ENCODE measurements around the gene PDS5A.
"Not testable (repeated sequence)": the region's sequence is repeated elsewhere in the genome, so short reads cannot be mapped to it uniquely, and the experiment has no call there.

PDS5A gene

GRCh38 chr4:39823191-39823590 is 154.5 kb downstream of the PDS5A start:
- no peak for TF ChIP-seq CTCF (IDR thresholded peaks at IDR 0.05; ENCODE audit: low read depth, low read length, missing control alignments)
- in situ Hi-C loops (cut with HindIII; ENCODE audit: low sequenced_read_pairs): no loop called here
- H3K4me3 ChIP-seq (ENCODE audit: low read depth, low read length): no peak overlapping the region
- no peak for DNase-seq (ENCODE audit: low read depth)

GRCh38 chr4:39822662-39823061 is 155.0 kb downstream of the PDS5A start:
- TF ChIP-seq CTCF (IDR thresholded peaks at IDR 0.05; ENCODE audit: low read depth, low read length, missing control alignments): no peak
- H3K4me3 ChIP-seq (ENCODE audit: low read depth, low read length): no peak overlapping the region
- in situ Hi-C loops (cut with HindIII; ENCODE audit: low sequenced_read_pairs): no loop called here
- no peak for DNase-seq (ENCODE audit: low read depth)

GRCh38 chr4:39821951-39822350 is 155.8 kb downstream of the PDS5A start:
- in situ Hi-C loops (cut with HindIII; ENCODE audit: low sequenced_read_pairs): no loop called here
- no peak for TF ChIP-seq CTCF (IDR thresholded peaks at IDR 0.05; ENCODE audit: low read depth, low read length, missing control alignments)
- DNase-seq (ENCODE audit: low read depth): no peak
- H3K4me3 ChIP-seq (ENCODE audit: low read depth, low read length): no peak overlapping the region

- DNase-seq (ENCODE audit: low read depth): no peak
- TF ChIP-seq CTCF (IDR thresholded peaks at IDR 0.05; ENCODE audit: low read depth, low read length, missing control alignments): no peak
- in situ Hi-C loops (cut with HindIII; ENCODE audit: low sequenced_read_pairs): no loop called here
- no peak overlapping the region for H3K4me3 ChIP-seq (ENCODE audit: low read depth, low read length)
Measured at GRCh38 chr4:39820186-39820585, 157.5 kb downstream of the PDS5A start.

- no peak for DNase-seq (ENCODE audit: low read depth)
- TF ChIP-seq CTCF (IDR thresholded peaks at IDR 0.05; ENCODE audit: low read depth, low read length, missing control alignments): no peak
- no peak overlapping the region for H3K4me3 ChIP-seq (ENCODE audit: low read depth, low read length)
- in situ Hi-C loops (cut with HindIII; ENCODE audit: low sequenced_read_pairs): no loop called here
Measured at GRCh38 chr4:39818646-39819045, 159.1 kb downstream of the PDS5A start.

- in situ Hi-C loops (cut with HindIII; ENCODE audit: low sequenced_read_pairs): no loop called here
- no peak overlapping the region for H3K4me3 ChIP-seq (ENCODE audit: low read depth, low read length)
- no peak for TF ChIP-seq CTCF (IDR thresholded peaks at IDR 0.05; ENCODE audit: low read depth, low read length, missing control alignments)
- DNase-seq (ENCODE audit: low read depth): no peak
Measured at GRCh38 chr4:39814403-39815185, 163.1 kb downstream of the PDS5A start.

GRCh38 chr4:39813761-39814160 is 163.9 kb downstream of the PDS5A start:
- in situ Hi-C loops (cut with HindIII; ENCODE audit: low sequenced_read_pairs); H3K4me3 ChIP-seq (ENCODE audit: low read depth, low read length); DNase-seq (ENCODE audit: low read depth): not testable (repeated sequence)

GRCh38 chr4:39813033-39813432 is 164.7 kb downstream of the PDS5A start:
- H3K4me3 ChIP-seq (ENCODE audit: low read depth, low read length); in situ Hi-C loops (cut with HindIII; ENCODE audit: low sequenced_read_pairs); DNase-seq (ENCODE audit: low read depth): not testable (repeated sequence)

Data from astrocyte of the cerebellum (primary cell).